NCI-H460 (cell line): ENCODE results near the gene PPM1B. TPM values are rescaled to one million over a fixed set of nuclear protein-coding genes. Genes with fewer than 3 reads are reported as not detected.
"Not testable (repeated sequence)": the region's sequence is repeated elsewhere in the genome, so short reads cannot be mapped to it uniquely, and the experiment has no call there.

Experiments used
- DNase-seq: peaks from one replicate; pipeline ENCODE4 v3.0.0-alpha.2; 2016; ENCODE audit warnings: low read depth; ENCODE audit errors: extremely low read depth
- total RNA-seq: library from RNA; depleted of rRNA; stranded (reverse); fragments of >200 nt; shearing (Covaris generic); gene quantifications from 2 replicates; pipeline ENCODE4 v1.2.3, GENCODE V29; 2014

The PPM1B gene
- total RNA-seq, 1 experiment from 2014 or later, result 18.1 TPM

GRCh38 chr2:44195714-44196113 is 27.0 kb downstream of the PPM1B start:
- DNase-seq, result no peak

DNA sequence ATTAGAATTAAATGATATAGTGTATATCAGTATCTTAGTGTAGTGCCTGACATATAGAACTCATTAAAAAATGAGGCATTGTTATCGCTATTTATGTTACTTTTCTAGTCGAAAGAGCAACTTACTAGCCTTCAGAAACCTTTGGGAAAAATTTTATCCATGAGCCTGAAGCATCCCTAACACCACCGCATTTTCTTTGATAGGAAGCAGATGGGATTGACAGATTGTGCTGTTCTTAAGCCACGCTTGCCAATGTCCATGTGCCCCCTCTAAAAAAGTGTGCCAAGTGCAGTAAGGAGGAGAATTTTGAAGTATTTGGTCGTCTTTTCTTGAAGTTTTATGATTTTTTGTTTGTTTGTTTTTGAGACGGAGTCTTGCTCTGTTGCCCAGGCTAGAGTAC is 29.1 kb downstream of the PPM1B start:
- DNase-seq, result no peak

GRCh38 chr2:44200011-44200410 is 31.3 kb downstream of the PPM1B start:
- DNase-seq, result no peak

GRCh38 chr2:44200759-44201158 is 32.1 kb downstream of the PPM1B start:
- no peak for DNase-seq

DNA sequence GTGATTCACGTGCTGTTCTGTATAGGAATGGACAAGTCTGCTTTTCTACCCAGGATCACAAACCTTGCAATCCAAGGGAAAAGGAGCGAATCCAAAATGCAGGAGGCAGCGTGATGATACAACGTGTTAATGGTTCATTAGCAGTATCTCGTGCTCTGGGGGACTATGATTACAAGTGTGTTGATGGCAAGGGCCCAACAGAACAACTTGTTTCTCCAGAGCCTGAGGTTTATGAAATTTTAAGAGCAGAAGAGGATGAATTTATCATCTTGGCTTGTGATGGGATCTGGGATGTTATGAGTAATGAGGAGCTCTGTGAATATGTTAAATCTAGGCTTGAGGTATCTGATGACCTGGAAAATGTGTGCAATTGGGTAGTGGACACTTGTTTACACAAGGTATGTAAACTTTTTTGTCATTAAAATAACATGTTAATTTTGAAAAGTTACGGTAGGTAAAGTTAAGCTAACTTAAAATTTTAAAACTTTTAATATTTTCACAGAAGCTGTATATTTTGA is 33.0 kb downstream of the PPM1B start:
- no peak for DNase-seq

DNA sequence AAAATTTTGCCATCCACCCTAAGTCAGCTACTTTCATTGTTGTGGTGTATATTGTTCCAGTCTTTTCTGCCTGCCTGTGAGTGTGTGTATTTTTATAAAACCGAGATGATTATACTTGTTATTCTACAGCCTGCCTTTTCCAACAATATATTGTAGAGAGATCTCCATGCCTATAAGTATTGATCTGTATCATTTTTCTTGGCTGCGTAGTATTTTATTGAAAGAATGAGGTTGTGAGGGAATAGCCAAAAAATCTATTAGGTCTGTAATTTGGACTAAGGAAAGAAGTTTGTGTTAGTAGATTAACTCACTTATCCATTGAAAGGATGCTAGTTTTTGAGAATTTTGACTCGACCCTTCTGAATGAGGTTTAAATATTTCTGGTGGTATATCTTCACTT is 34.9 kb downstream of the PPM1B start:
- no peak for DNase-seq

GRCh38 chr2:44205169-44205568 is 36.5 kb downstream of the PPM1B start:
- DNase-seq, result no peak

DNA sequence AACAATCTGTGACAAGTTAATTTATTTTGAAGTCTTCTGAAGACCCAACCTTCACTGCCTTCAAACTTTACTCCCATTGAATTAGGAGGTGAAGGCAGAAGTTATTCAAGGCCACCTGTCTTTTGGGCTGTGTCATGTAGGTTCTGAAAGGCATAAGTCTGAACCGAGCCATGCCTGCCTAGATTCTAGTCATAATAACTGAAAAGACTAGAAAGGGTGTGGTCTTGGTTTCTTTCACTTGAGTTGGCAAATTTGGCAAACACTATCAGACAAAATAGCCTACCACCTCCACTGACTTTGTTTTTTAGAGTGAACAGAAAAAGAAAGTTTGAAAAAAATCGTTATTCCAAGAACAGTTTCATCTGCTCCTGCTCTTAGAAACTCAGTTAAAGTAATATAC is 38.4 kb downstream of the PPM1B start:
- DNase-seq, result no peak

- not testable (repeated sequence) for DNase-seq
Measured at GRCh38 chr2:44207648-44208047, 39.0 kb downstream of the PPM1B start.

DNA sequence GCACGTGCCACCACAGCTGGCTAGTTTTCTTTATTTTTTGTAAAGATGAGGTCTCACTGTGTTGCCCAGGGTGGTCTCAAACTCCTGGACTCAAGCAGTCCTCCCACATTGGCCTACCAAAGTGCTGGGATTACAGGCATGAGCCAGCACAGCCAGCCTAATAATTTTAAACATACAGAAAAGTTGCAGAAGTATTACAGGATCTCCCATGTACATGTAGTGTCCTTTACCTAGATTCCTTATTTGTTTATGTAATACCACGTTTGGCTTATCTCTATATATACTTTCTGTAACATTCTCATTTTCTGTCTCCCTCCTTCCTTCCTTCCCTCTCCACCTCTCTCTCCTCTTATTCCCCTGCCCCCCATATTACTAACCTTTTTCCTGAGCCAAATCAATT is 41.7 kb downstream of the PPM1B start:
- DNase-seq, result no peak

DNA sequence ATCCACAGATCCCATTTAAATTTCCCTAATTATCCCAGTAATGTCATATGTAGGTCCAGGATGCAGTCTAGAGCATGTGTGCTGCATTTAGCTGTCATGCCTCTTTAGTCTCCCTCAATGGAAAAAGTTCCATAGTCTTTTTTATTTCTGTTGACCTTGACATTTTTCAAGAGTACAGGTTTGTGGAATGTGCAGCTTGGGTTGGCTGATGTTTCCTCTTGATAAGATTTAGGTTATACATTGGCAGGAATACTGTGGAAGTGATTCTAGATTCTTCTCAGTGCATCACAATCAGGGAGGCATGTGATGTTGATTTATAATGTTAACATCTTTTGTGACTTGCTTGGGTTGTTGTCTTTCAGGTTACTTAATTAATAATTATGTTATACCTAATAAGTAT is 42.5 kb downstream of the PPM1B start:
- DNase-seq, result no peak

- no peak for DNase-seq
Measured at GRCh38 chr2:44212302-44212701, 43.6 kb downstream of the PPM1B start.

GRCh38 chr2:44215827-44216226 is 47.2 kb downstream of the PPM1B start:
- no peak for DNase-seq

DNA sequence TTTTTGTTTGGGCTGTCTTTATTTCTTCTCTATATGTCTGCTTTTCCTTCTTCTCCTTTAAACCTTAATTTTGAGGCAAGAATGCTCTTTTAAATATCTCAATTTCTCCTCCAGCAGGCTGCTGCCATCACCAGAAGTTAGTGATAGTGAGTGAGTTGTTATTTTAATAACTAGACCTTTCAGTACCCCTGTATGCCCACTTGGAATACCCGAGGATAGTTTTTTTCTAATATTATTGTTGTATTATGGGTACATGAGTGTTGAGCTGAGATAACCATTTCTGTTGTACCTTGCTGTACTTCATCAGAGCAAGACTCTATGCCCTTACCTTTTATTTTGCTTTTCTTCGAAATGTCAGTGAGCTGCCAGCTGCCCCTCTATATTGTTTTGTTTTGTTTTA is 50.1 kb downstream of the PPM1B start:
- DNase-seq, result no peak

DNA sequence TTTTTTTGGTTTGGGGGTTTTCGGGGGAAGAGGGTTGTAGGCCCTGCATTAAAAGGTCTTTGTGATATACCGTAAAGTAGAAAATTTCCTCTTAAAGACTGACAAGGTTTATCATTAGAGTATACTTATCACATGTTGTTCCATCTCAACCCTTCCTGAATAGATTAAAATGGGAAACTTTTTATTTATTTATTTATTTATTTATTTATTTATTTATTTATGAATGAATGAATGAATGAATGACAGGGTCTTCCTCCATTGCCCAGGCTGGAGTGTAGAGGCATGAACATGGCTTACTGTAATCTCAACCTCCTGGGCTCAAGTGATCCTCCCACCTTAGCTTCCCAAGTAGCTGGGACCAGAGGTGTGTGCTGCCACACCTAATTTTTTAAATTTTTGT is 58.1 kb downstream of the PPM1B start:
- no peak for DNase-seq

DNA sequence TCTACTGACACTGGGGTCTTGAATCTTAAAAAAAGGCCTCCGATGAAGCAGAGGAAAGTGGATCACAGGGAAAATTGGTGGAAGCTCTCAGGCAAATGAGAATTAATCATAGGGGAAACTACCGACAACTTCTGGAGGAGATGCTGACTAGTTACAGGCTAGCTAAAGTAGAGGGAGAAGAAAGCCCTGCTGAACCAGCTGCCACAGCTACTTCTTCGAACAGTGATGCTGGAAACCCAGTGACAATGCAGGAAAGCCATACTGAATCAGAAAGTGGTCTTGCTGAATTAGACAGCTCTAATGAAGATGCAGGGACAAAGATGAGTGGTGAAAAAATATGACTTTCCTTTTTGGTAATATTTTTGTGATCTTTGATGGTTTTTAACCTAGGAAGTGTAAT is 61.7 kb downstream of the PPM1B start:
- DNase-seq, result no peak

DNA sequence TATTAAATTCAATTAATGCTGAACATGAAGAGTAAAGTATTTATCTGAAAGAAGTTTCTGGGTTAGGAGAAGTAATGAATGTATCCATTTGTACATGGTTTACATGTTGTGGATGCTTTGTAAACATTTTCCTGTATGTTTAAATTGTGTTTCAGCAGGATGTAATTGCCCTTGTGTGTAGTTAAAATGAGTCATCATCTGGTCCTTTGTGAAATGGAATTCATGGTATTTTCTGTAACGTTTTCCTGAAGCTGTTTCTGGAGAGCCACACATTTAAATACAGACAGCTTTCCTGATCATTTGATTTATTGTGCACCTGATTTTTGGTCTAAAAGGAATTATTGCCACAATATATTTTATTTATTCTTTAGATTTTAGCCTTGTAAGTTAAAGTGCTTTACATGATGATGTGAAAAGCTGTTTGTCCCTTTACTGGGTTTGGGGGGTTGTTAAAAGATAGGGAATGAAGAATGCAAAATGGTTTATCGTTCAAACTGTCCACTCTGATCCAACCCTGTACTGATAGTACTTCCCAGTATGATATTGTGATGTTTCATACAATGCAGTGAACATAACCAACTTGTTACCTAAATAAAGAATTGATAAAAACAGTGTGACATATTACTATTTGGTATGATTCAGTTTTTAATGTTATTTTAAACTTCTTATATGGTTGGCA is 64.9 kb downstream of the PPM1B start:
- DNase-seq, result peak; percentile 24

- no peak for DNase-seq
Measured at GRCh38 chr2:44237221-44237620, 68.5 kb downstream of the PPM1B start.

- DNase-seq, result no peak
Measured at GRCh38 chr2:44242904-44243303, 74.2 kb downstream of the PPM1B start.

- DNase-seq, result peak; percentile 69
Measured at GRCh38 chr2:44244135-44244871, 75.6 kb downstream of the PPM1B start.

DNA sequence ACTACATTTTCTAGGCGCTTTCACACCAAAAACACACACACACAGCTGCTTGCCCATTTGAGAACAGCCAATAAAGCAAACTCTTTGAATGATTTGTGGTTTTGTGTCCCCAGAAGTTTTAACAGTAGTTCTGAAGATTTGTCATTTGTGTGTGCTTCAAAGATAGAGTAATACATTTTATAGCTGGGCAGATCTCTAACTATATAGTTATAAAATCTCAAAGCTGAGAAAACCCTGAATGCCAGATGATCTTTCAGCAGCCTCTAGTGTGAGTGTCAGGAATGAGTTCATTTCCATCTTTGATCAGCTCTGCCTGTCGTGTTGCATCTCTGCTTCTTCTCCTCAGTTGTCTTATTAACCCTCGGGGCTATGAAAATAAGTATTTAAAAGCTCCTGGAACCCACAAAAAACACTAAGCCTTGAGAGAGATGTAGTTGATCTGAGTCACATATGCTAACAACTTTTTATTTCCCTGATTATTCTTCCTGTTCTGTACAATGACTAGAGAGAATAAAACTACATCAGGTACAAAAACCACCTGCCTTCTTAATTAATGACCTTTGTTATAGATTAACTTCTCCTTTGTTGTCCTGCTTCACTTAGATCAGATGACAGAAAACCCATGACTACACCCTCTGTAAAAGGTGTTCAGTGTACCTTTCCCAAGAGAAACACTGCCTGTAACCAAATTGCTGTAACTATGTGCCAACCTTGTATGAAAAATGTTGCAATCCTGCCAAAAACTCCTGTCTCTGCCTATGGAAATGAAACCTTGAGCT is 76.6 kb downstream of the PPM1B start:
- DNase-seq, result no peak
